Thyroid gland (tissue), 4 donors: ENCODE results near the gene HNRNPLL. TPM values are rescaled to one million over a fixed set of nuclear protein-coding genes. Genes with fewer than 3 reads are reported as not detected.

Source experiments
- DNase-seq, 2 donors: peaks; one replicate each; pipeline ENCODE4 v3.0.0-alpha.2; 2019
- H3K27ac ChIP-seq, 3 donors: fragments of 200-600 bp; sonication (generic); 1 replicate in 2 of 3; 2 replicates in 1 of 3; pipeline ENCODE4 v1.5.1; 2016 to 2019; ENCODE audit warnings: mild to moderate bottlenecking in 1 of 3, moderate library complexity in 1 of 3
- H3K27me3 ChIP-seq: fragments of 200-600 bp; sonication (generic); one replicate; pipeline ENCODE4 v1.5.1; 2019
- H3K36me3 ChIP-seq, 2 donors: fragments of 200-600 bp; sonication (generic); one replicate each; pipeline ENCODE4 v1.5.1; 2016 to 2019
- H3K4me1 ChIP-seq, 2 donors: fragments of 200-600 bp; sonication (generic); one replicate each; pipeline ENCODE4 v1.5.1; 2017 to 2019
- H3K4me3 ChIP-seq, 3 donors: fragments of 200-600 bp; sonication (generic); replicated peaks in 1 of 3; 1 replicate in 2 of 3; 2 replicates in 1 of 3; pipeline ENCODE4 v1.5.1; 2016; ENCODE audit warnings: mild to moderate bottlenecking in 1 of 3
- H3K9me3 ChIP-seq: fragments of 200-600 bp; sonication (generic); one replicate; pipeline ENCODE4 v1.5.1; 2017
- POLR2A ChIP-seq, 2 donors: fragments of 450-650 bp; IDR thresholded peaks; one replicate each; pipeline ENCODE4 v1.6.1; 2017; ENCODE audit warnings: antibody characterized with exemption in 2 of 2, mild to moderate bottlenecking in 2 of 2, moderate library complexity in 1 of 2
- WGBS, 2 donors: methylation state at CpG; one replicate each; pipeline ENCODE4 v1.1.5; 2017; 5-methylcytosine and 5-hydroxymethylcytosine counted together
- intact Hi-C: fragments of 100-400 bp; cut with DNase I; formaldehyde crosslinking; loops from one replicate; pipeline ENCODE4 v1.15.1; 2023
- total RNA-seq, 4 donors: library from RNA; depleted of rRNA; stranded (reverse); fragments of >200 nt; gene quantifications; one replicate each; pipeline ENCODE4 v1.2.3, GENCODE V29; 2016
- TF ChIP-seq, protein P1 (sequence below), 6 experiments: fragments of 200-600 bp in 3 of 6; fragments of 450-650 bp in 3 of 6; sonication (generic) in 3 of 6; IDR thresholded peaks; one replicate each; pipeline ENCODE4 v1.5.1; 2016 to 2019; ENCODE audit warnings: antibody characterized with exemption in 6 of 6, mild to moderate bottlenecking in 2 of 6, inconsistent platforms in 1 of 6, moderate library complexity in 1 of 6

The HNRNPLL gene
- total RNA-seq, 4 donors from 2014 or later, result 60.1 to 85.1 (median 64.3) TPM

DNA sequence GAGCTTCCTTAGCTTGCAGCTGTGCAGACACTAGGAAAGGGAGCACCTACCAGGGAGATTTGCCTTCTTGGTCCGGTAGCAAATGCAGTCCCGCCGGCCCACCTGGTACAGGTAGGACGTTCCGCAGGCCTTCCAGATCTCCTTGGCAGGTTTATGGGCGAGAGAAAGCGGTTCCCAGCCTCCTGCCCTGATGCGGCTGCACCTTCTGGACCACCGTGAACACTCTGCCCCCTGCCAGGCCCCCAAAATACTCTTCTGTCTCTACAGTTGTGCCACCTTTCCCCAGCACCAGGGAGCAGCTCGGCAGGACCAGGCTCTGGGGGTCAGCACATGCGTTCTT, 67.4 kb downstream of the HNRNPLL start:
- no peak overlapping the region for H3K27ac ChIP-seq
- no peak for DNase-seq
- peaks cover 4 to 5% of the 10 kb centered on the region in 2 donors for H3K4me1 ChIP-seq
- H3K4me3 ChIP-seq, result no peak overlapping the region
- no peak for TF ChIP-seq POLR2A (IDR thresholded peaks at IDR 0.05)
- TF ChIP-seq, protein P1, sequence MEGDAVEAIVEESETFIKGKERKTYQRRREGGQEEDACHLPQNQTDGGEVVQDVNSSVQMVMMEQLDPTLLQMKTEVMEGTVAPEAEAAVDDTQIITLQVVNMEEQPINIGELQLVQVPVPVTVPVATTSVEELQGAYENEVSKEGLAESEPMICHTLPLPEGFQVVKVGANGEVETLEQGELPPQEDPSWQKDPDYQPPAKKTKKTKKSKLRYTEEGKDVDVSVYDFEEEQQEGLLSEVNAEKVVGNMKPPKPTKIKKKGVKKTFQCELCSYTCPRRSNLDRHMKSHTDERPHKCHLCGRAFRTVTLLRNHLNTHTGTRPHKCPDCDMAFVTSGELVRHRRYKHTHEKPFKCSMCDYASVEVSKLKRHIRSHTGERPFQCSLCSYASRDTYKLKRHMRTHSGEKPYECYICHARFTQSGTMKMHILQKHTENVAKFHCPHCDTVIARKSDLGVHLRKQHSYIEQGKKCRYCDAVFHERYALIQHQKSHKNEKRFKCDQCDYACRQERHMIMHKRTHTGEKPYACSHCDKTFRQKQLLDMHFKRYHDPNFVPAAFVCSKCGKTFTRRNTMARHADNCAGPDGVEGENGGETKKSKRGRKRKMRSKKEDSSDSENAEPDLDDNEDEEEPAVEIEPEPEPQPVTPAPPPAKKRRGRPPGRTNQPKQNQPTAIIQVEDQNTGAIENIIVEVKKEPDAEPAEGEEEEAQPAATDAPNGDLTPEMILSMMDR (IDR thresholded peaks at IDR 0.05), result no peak
- no peaks in the 10 kb centered on the region for H3K36me3 ChIP-seq
- no peaks in the 10 kb centered on the region for H3K27me3 ChIP-seq
- intact Hi-C loops, result no loop called here
- H3K9me3 ChIP-seq, result no peaks in the 10 kb centered on the region
- 80 to 89% methylated on average over 4 to 11 of the region's 11 CpGs for WGBS, 2 donors

GRCh38 chr2:38534746-38535403, 67.9 kb downstream of the HNRNPLL start:
- DNase-seq, result no peak
- Histone ChIP-seq H3K36me3 (no peaks in the 10 kb centered on the region), H3K4me3 (no peak overlapping the region), H3K27ac (no peak overlapping the region), H3K27me3 (no peaks in the 10 kb centered on the region), H3K9me3 (no peaks in the 10 kb centered on the region), H3K4me1 (peaks cover 4 to 5% of the 10 kb centered on the region in 2 donors)
- TF ChIP-seq, protein P1 (IDR thresholded peaks at IDR 0.05), result no peak
- no peak for TF ChIP-seq POLR2A (IDR thresholded peaks at IDR 0.05)
- 88 to 95% methylated on average over 15 to 16 of the region's 16 CpGs for WGBS, 2 donors
- intact Hi-C loops, result no loop called here

DNA sequence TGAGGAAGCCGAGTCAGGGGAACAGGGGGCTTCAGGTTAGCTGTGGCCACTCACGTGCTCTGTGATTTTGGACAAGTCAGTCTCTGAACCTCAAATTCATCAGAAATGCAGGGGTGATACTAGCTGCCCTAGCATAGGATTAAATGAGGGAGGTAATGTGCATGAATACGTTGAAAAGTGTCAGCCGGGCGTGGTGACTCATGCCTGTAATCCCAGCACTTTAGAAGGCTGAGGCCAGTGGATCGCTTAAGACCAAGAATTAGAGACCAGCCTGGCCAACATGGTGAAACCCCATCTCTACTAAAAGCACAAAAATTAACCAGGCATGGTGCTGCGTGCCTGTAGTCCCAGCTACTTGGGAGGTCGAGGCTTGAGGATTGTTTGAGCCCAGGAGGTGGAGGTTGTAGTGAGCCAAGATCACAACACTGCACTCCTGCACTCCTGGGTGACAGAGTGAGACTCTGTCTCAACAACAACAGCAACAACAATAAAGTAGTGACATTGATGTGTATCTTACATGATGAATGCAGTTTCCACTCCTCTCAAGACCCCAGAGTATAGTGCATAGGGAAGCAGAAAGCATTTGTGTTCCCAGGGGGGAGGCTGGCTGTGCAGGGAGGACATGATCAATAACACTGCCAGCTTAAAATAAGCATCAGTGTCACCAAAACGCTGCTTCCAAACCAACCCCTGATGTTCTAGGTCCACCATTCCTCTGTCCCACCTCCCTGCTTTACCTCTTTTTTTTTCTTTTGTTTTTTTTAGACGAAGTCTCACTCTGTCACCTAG, 68.8 kb downstream of the HNRNPLL start:
- intact Hi-C loops, result no loop called here
- Histone ChIP-seq H3K4me3 (no peak overlapping the region), H3K9me3 (no peaks in the 10 kb centered on the region), H3K27ac (no peak overlapping the region), H3K27me3 (no peaks in the 10 kb centered on the region), H3K4me1 (peaks cover 4 to 5% of the 10 kb centered on the region in 2 donors), H3K36me3 (no peaks in the 10 kb centered on the region)
- DNase-seq, result no peak
- TF ChIP-seq POLR2A (IDR thresholded peaks at IDR 0.05), result no peak
- TF ChIP-seq, protein P1 (IDR thresholded peaks at IDR 0.05), result no peak
- 89 to 92% methylated on average over 10 of the region's 10 CpGs for WGBS, 2 donors

DNA sequence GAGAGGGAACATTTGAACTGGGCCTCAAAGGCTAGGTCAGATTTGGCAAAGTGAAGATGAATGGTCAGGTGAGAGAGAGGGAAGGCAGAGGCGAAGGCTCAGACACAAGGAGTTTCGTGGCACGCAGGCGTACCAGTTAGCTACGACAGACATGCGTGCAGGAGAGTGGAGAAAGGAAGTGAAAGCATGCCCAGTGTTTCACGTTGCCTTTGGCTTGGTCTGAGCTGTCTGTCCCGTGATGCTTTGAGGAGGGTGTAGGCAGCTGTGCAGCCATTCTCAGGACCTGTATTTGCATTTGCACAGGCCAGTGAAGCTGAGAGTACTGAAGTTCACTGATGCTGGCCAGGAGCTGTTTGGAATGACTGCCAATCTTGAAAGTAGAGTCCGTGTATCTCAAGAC, 69.5 kb downstream of the HNRNPLL start:
- Histone ChIP-seq H3K36me3 (no peaks in the 10 kb centered on the region), H3K27me3 (no peaks in the 10 kb centered on the region), H3K4me1 (peaks cover 4 to 9% of the 10 kb centered on the region in 2 donors), H3K27ac (no peak overlapping the region), H3K9me3 (no peaks in the 10 kb centered on the region), H3K4me3 (no peak overlapping the region)
- peak; percentile 35 to 37 for DNase-seq
- TF ChIP-seq, protein P1 (IDR thresholded peaks at IDR 0.05), result no peak
- TF ChIP-seq POLR2A (IDR thresholded peaks at IDR 0.05), result no peak
- intact Hi-C loops, result no loop called here
- 66 to 69% methylated on average over 9 of the region's 9 CpGs for WGBS, 2 donors

- intact Hi-C loops, result no loop called here
- Histone ChIP-seq H3K36me3 (no peaks in the 10 kb centered on the region), H3K27ac (no peak overlapping the region), H3K9me3 (no peaks in the 10 kb centered on the region), H3K4me3 (no peak overlapping the region), H3K27me3 (no peaks in the 10 kb centered on the region), H3K4me1 (peaks cover 4 to 9% of the 10 kb centered on the region in 2 donors)
- TF ChIP-seq POLR2A (IDR thresholded peaks at IDR 0.05), result no peak
- TF ChIP-seq, protein P1 (IDR thresholded peaks at IDR 0.05), result no peak
- 92 to 95% methylated on average over 2 of the region's 2 CpGs for WGBS, 2 donors
- no peak for DNase-seq
Measured at GRCh38 chr2:38532366-38532765, 70.4 kb downstream of the HNRNPLL start.
